Neural cell (in vitro differentiated cells): Measurements from ENCODE around the gene B4GALT2.

ENCODE experiments used
- CTCF ChIP-seq: fragments of 450-650 bp; IDR thresholded peaks from 2 replicates; pipeline ENCODE4 v1.5.1; 2014; ENCODE audit warnings: antibody characterized with exemption, mild to moderate bottlenecking, moderate library complexity; ENCODE audit not compliant: poor library complexity, severe bottlenecking
- EP300 ChIP-seq: fragments of 450-650 bp; conservative IDR thresholded peaks from 2 replicates; pipeline ENCODE4 v1.6.1; 2014; ENCODE audit warnings: antibody characterized with exemption, mild to moderate bottlenecking, moderate library complexity; ENCODE audit not compliant: poor library complexity, severe bottlenecking
- RAD21 ChIP-seq: fragments of 450-650 bp; conservative IDR thresholded peaks from 2 replicates; pipeline ENCODE4 v1.6.1; 2014; ENCODE audit warnings: antibody characterized with exemption, mild to moderate bottlenecking, moderate library complexity
- REST ChIP-seq: IDR thresholded peaks from 2 replicates; pipeline ENCODE4 v1.6.1; 2012; ENCODE audit warnings: borderline replicate concordance
- SMC3 ChIP-seq: fragments of 450-650 bp; conservative IDR thresholded peaks from 2 replicates; pipeline ENCODE4 v1.6.1; 2014; ENCODE audit warnings: antibody characterized with exemption, mild to moderate bottlenecking, moderate library complexity; ENCODE audit not compliant: poor library complexity
- TAF1 ChIP-seq: IDR thresholded peaks from 2 replicates; pipeline ENCODE4 v1.6.1; 2012; ENCODE audit warnings: low read depth

GRCh38 chr1:43985984-43986595, 7.1 kb downstream of the B4GALT2 start:
- no peak for TF ChIP-seq CTCF
- no peak for TF ChIP-seq REST
- TF ChIP-seq EP300: no peak
- TF ChIP-seq SMC3: no peak
- no peak for TF ChIP-seq RAD21
- no peak for TF ChIP-seq TAF1
